ENCODE measurements around the gene PSRC1. TPM values are rescaled to one million over a fixed set of nuclear protein-coding genes. Genes with fewer than 3 reads are reported as not detected.
"Not testable (repeated sequence)": the region's sequence is repeated elsewhere in the genome, so short reads cannot be mapped to it uniquely, and the experiment has no call there.

Gene PSRC1
- total RNA-seq, 1 experiment from 2014 or later: 17.3 TPM

GRCh38 chr1:109299558-109300343 is 16.8 kb upstream of the PSRC1 start:
- in situ Hi-C loops (cut with HindIII; ENCODE audit: low pct_unique_long_range_greater_than_20kb, low sequenced_read_pairs): no loop called here
- DNase-seq (ENCODE audit: low read depth, low spot score): peak; percentile 90

GRCh38 chr1:109298666-109299557 is 16.0 kb upstream of the PSRC1 start:
- peak; percentile 35 for DNase-seq (ENCODE audit: low read depth, low spot score)
- in situ Hi-C loops (cut with HindIII; ENCODE audit: low pct_unique_long_range_greater_than_20kb, low sequenced_read_pairs): no loop called here

- DNase-seq (ENCODE audit: low read depth, low spot score): no peak
- in situ Hi-C loops (cut with HindIII; ENCODE audit: low pct_unique_long_range_greater_than_20kb, low sequenced_read_pairs): no loop called here
Measured at GRCh38 chr1:109296782-109297181, 13.8 kb upstream of the PSRC1 start.

DNA sequence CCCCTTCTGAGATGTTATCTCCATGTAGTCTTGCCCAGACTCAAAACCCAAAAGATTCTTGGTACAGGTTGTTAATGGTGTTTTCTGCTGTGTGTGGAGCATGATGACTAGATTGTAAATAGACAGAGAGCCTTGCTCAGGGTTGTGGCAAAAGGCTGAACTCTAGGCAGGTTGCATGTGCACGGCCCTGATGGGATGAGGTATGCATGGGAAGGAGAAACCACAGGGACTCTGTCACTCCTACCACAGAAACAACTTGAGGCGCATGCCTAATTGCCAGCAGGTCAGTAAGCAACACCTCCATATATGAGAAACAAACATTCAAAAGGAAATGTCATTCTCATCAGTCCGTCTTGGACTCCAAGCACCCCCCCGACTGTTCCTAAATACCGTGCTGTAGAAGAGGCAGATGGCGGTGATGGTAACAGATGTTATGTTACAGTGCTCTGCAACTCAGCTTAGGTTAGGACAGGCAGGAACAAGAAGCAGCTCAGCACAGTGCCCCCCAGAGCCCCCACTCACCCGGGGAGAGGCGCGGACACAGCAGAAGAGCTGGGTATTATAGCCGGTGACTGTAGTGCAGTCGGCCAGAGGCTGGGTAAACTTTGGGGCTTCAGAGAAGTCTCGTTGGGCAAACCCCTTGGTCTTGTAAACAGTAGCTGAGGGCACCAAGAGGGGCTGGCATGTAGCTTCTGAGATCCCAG is 12.9 kb upstream of the PSRC1 start:
- no peak for DNase-seq (ENCODE audit: low read depth, low spot score)
- in situ Hi-C loops (cut with HindIII; ENCODE audit: low pct_unique_long_range_greater_than_20kb, low sequenced_read_pairs): no loop called here

GRCh38 chr1:109294481-109294880 is 11.5 kb upstream of the PSRC1 start:
- no peak for DNase-seq (ENCODE audit: low read depth, low spot score)
- in situ Hi-C loops (cut with HindIII; ENCODE audit: low pct_unique_long_range_greater_than_20kb, low sequenced_read_pairs): no loop called here

GRCh38 chr1:109293026-109293425 is 10.1 kb upstream of the PSRC1 start:
- in situ Hi-C loops (cut with HindIII; ENCODE audit: low pct_unique_long_range_greater_than_20kb, low sequenced_read_pairs): no loop called here
- DNase-seq (ENCODE audit: low read depth, low spot score): no peak

GRCh38 chr1:109292364-109292763 is 9.4 kb upstream of the PSRC1 start:
- in situ Hi-C loops (cut with HindIII; ENCODE audit: low pct_unique_long_range_greater_than_20kb, low sequenced_read_pairs): no loop called here
- DNase-seq (ENCODE audit: low read depth, low spot score): no peak

- no peak for DNase-seq (ENCODE audit: low read depth, low spot score)
- in situ Hi-C loops (cut with HindIII; ENCODE audit: low pct_unique_long_range_greater_than_20kb, low sequenced_read_pairs): no loop called here
Measured at GRCh38 chr1:109290998-109291397, 8.1 kb upstream of the PSRC1 start.

- no peak for DNase-seq (ENCODE audit: low read depth, low spot score)
- in situ Hi-C loops (cut with HindIII; ENCODE audit: low pct_unique_long_range_greater_than_20kb, low sequenced_read_pairs): no loop called here
Measured at GRCh38 chr1:109290137-109290536, 7.2 kb upstream of the PSRC1 start.

DNA sequence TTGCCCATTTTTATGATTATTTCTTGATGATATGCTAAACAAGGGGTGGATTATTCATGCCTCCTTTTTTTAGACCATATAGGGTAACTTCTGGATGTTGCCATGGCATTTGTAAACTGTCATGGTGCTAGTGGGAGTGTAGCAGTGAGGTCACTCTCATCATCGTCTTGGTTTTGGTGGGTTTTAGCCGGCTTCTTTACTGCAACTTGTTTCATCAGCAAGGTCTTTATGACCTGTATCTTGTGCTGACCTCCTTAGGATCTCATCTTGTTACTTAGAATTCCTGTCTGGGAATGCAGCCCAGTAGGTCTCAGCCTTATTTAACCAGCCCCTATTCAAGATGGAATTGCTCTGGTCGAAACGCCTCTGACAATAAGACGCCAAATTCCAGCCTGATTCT is 3.8 kb upstream of the PSRC1 start:
- DNase-seq (ENCODE audit: low read depth, low spot score); in situ Hi-C loops (cut with HindIII; ENCODE audit: low pct_unique_long_range_greater_than_20kb, low sequenced_read_pairs): not testable (repeated sequence)

- no peak for DNase-seq (ENCODE audit: low read depth, low spot score)
- in situ Hi-C loops (cut with HindIII; ENCODE audit: low pct_unique_long_range_greater_than_20kb, low sequenced_read_pairs): no loop called here
Measured at GRCh38 chr1:109283748-109284600, 1.0 kb upstream of the PSRC1 start.

GRCh38 chr1:109282497-109282951 is 421 bp downstream of the PSRC1 start:
- in situ Hi-C loops (cut with HindIII; ENCODE audit: low pct_unique_long_range_greater_than_20kb, low sequenced_read_pairs): no loop called here
- no peak for DNase-seq (ENCODE audit: low read depth, low spot score)

- no peak for DNase-seq (ENCODE audit: low read depth, low spot score)
- in situ Hi-C loops (cut with HindIII; ENCODE audit: low pct_unique_long_range_greater_than_20kb, low sequenced_read_pairs): no loop called here
Measured at GRCh38 chr1:109281680-109282496, 1.1 kb downstream of the PSRC1 start.

DNA sequence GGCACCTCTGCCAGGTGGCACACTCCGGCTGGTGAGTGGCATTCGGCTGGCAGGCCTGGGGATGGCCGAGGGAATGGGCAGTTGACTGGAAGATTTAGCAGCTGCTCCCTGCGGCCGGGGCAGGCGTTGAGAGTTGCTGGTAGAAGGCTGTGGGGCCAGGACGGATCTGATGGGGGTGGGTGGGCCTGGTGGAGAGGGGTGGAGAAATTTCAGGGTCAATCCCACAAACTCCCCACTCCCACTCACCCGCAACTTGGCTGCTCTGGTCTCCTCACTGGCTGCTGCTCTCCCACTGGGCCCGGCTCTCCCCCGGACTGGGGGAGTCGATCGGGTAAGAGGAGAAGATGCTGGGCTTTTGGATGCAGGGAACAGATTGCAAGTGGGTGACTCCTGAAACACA is 2.1 kb downstream of the PSRC1 start:
- no peak for DNase-seq (ENCODE audit: low read depth, low spot score)
- in situ Hi-C loops (cut with HindIII; ENCODE audit: low pct_unique_long_range_greater_than_20kb, low sequenced_read_pairs): no loop called here

DNA sequence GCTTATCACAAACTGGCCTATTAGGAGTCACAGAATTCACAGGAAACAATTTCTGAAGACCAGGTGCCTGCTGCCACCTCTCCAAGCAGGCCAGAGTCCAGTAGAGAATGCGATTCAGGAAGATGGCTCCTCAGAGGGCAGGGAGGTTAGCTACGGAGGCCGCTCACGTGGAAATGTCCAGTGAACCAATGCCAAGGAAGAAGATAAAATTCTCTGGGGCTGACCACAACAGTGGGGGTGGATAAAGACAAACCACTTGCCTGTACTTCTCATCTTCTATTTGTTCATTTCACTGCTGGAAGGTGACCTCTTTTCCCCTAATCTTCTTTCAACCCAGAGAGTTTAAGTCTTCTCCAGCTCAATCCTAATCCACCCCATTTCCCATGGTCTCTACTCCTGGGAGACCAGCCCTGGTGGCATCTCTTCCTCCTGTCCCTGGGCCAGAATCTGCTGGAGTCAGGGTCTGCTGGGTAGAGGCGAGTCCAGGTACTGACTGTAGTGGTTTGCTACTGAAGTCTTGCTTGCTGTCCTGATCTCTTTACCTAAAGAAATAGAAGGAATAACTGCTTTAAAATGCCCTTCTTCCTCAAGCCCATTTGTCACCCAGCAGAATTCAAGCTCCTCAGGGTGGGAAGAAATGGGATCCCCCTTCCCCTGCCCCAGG is 3.2 kb downstream of the PSRC1 start:
- in situ Hi-C loops (cut with HindIII; ENCODE audit: low pct_unique_long_range_greater_than_20kb, low sequenced_read_pairs): no loop called here
- no peak for DNase-seq (ENCODE audit: low read depth, low spot score)
